ENCODE data around the gene ME1. TPM values are rescaled to one million over a fixed set of nuclear protein-coding genes. Genes with fewer than 3 reads are reported as not detected.

The ME1 gene
- total and polyA plus RNA-seq, 9 of the 15 experiments (the other 6 are each of a cell fraction or from before 2014, with no cell fraction given): 3.2 to 10.4 (median 5.5) TPM

GRCh38 chr6:83367104-83367503 lies 63.7 kb downstream of the ME1 start:
- intact Hi-C loops (cut with micrococcal nuclease) (no loop called here), in situ Hi-C loops (cut with MboI) (no loop called here)
- TF ChIP-seq TEAD2 (tag; IDR thresholded peaks at IDR 0.05) (no peak), CBX2 (IDR thresholded peaks at IDR 0.05; ENCODE audit: insufficient read depth, low read length, poor library complexity, severe bottlenecking) (no peak), NR3C1 (CRISPR knock-in tag; IDR thresholded peaks at IDR 0.05) (no peak), PTBP1 (IDR thresholded peaks at IDR 0.05; ENCODE audit: low read depth, low read length) (no peak), SAFB2 (IDR thresholded peaks at IDR 0.05; ENCODE audit: borderline replicate concordance, low read depth, low read length, severe bottlenecking) (no peak), CEBPG (CRISPR knock-in tag; IDR thresholded peaks at IDR 0.05) (no peak), CEBPG (tag; conservative IDR thresholded peaks at IDR 0.05 in 1 of 2, IDR thresholded peaks at IDR 0.05 in 1 of 2) (no peak), KDM5B (IDR thresholded peaks at IDR 0.05; ENCODE audit: insufficient replicate concordance, low read depth, low read length) (no peak), POLR3G (IDR thresholded peaks at IDR 0.05; ENCODE audit: extremely low read depth, insufficient read length, insufficient replicate concordance) (no peak), ETS2 (tag; IDR thresholded peaks at IDR 0.05; ENCODE audit: borderline replicate concordance, poor library complexity, severe bottlenecking) (no peak), ZFP91 (CRISPR knock-in tag; IDR thresholded peaks at IDR 0.05) (no peak), MEIS2 (IDR thresholded peaks at IDR 0.05; ENCODE audit: partially characterized antibody) (no peak), TRIM28 (IDR thresholded peaks at IDR 0.05) (no peak), ARID2 (IDR thresholded peaks at IDR 0.05) (no peak), UBTF (IDR thresholded peaks at IDR 0.05; ENCODE audit: borderline replicate concordance in 1 of 2, low read depth in 2 of 2, low read length in 2 of 2) (no peak), CCAR2 (IDR thresholded peaks at IDR 0.05; ENCODE audit: low read depth, low read length) (no peak), RBM25 (IDR thresholded peaks at IDR 0.05; ENCODE audit: low read depth, low read length, severe bottlenecking) (no peak), PHB2 (IDR thresholded peaks at IDR 0.05; ENCODE audit: low read depth) (no peak), TEAD4 (IDR thresholded peaks at IDR 0.05; ENCODE audit: low read length) (no peak), TEAD4 (CRISPR knock-in tag; IDR thresholded peaks at IDR 0.05; ENCODE audit: borderline replicate concordance) (no peak)
- Histone ChIP-seq H3K9ac (ENCODE audit: insufficient read depth in 1 of 2, low read depth in 2 of 2, low read length in 2 of 2) (no peak overlapping the region), H3K27ac (ENCODE audit: extremely low read depth, low read depth, low read length) (no peak overlapping the region), H3K79me2 (ENCODE audit: control insufficient read depth, insufficient read depth, low read length) (no peaks in the 10 kb centered on the region), H3K9me1 (ENCODE audit: control insufficient read depth, insufficient read depth, low read length) (no peaks in the 10 kb centered on the region), H3K27me3 (ENCODE audit: control insufficient read depth in 2 of 2, insufficient read depth in 2 of 2, low read length in 2 of 2) (no peaks in the 10 kb centered on the region), H3K4me2 (ENCODE audit: insufficient read depth, low read length) (no peak overlapping the region), H2AFZ (ENCODE audit: low read depth, low read length) (no peak overlapping the region), H3K4me3 (no peak overlapping the region), H3K9me3 (replicated peaks; ENCODE audit: control insufficient read depth, insufficient read depth, low read depth, low read length) (no peaks in the 10 kb centered on the region), H3K4me1 (replicated peaks in 1 of 2; ENCODE audit: control insufficient read depth in 2 of 2, insufficient read depth in 2 of 2, low read length in 2 of 2) (no peaks in the 10 kb centered on the region), H4K20me1 (replicated peaks; ENCODE audit: control insufficient read depth, insufficient read depth, low read length) (no peaks in the 10 kb centered on the region), H3K36me3 (ENCODE audit: control insufficient read depth, insufficient read depth, low read length) (no peaks in the 10 kb centered on the region)
- BruUV-seq (replicated peaks): no TSS peak
- ATAC-seq (no peak), DNase-seq (ENCODE audit: extremely low read depth in 1 of 4, low spot score in 3 of 4) (no peak), FAIRE-seq (no peak)
- ChIA-PET CTCF (ENCODE audit: low intra/inter-chr PET ratio) (no interaction called here), POLR2A (interaction anchor here (0.6 kb wide), 2 partner anchors 15 to 1749 kb away, joined by 3 read pairs; no protein-coding TSS in a partner anchor)
- WGBS (ENCODE audit: insufficient coverage, low coverage, missing lambda C conversion rate): 92% methylated on average over 1 of the region's 1 CpG

Measured in K562 (cell line).